Measurements from ENCODE around the gene PLEK. TPM values are rescaled to one million over a fixed set of nuclear protein-coding genes. Genes with fewer than 3 reads are reported as not detected.

PLEK gene
- total and polyA plus RNA-seq, 11 donors, result 1.3 to 90.0 (median 3.1) TPM

DNA sequence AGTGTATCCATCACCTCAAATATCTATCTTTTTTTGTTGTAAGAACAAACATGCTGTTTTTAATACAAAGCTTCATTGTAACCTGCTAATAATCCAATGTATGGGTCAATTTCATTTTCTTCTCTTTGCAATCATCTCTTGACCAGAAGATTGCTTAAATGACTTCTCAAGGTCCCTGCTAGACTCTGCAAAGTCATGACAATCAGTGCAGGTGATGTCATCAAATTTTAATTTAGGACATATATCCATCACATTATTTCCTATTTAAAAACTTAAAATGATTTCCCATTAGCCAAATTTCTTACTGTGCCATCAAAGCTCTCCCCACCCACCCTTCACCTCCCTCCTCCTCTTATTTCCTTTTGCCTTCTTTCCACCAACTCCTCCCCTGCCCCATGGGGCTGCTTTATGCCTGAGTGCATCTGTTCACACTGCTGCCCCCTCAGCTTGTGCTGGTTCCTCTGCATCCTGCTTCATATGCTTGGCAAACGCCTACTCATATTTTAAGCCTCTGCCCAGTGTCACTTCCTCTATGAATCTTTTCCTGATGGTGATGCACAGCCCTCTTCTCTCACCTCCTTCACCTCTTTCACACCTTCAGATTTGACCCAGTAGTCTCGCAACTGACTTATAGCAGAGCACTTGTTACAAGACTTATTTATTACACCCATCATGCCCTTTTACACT lies 20.3 kb downstream of the PLEK start:
- H3K27ac ChIP-seq, result peak overlapping the region in 1 of 12 donors; percentile 44
- peaks cover 0 to 80% (median 0%) of the 10 kb centered on the region in 9 donors for H3K36me3 ChIP-seq
- DNase-seq, result no peak
- H3K4me3 ChIP-seq, result no peak overlapping the region
- H3K27me3 ChIP-seq, result no peaks in the 10 kb centered on the region
- peaks cover 0 to 100% (median 6%) of the 10 kb centered on the region in 12 donors for H3K4me1 ChIP-seq
- TF ChIP-seq CTCF (IDR thresholded peaks at IDR 0.05) (no peak), POLR2A (IDR thresholded peaks at IDR 0.05) (no peak)
- ATAC-seq, result peak in 1 of 4 donors; percentile 39
- no peaks in the 10 kb centered on the region for H3K9me3 ChIP-seq
- WGBS, 4 donors, result 59 to 66% (median 62%) methylated on average over 2 of the region's 2 CpGs
- intact Hi-C loops (cut with DNase I), result no loop called here

GRCh38 chr2:68385907-68386287 lies 20.8 kb downstream of the PLEK start:
- peak overlapping the region in 1 of 12 donors; percentile 73 for H3K27ac ChIP-seq
- intact Hi-C loops (cut with DNase I), result no loop called here
- WGBS, 4 donors, result 86 to 99% (median 94%) methylated on average over 1 of the region's 1 CpG
- H3K36me3 ChIP-seq, result peaks cover 0 to 79% (median 0%) of the 10 kb centered on the region in 9 donors
- ATAC-seq (no peak), DNase-seq (no peak)
- H3K4me3 ChIP-seq, result no peak overlapping the region
- no peaks in the 10 kb centered on the region for H3K9me3 ChIP-seq
- TF ChIP-seq CTCF (IDR thresholded peaks at IDR 0.05), result no peak
- no peaks in the 10 kb centered on the region for H3K27me3 ChIP-seq
- peaks cover 0 to 100% (median 7%) of the 10 kb centered on the region in 12 donors for H3K4me1 ChIP-seq

DNA sequence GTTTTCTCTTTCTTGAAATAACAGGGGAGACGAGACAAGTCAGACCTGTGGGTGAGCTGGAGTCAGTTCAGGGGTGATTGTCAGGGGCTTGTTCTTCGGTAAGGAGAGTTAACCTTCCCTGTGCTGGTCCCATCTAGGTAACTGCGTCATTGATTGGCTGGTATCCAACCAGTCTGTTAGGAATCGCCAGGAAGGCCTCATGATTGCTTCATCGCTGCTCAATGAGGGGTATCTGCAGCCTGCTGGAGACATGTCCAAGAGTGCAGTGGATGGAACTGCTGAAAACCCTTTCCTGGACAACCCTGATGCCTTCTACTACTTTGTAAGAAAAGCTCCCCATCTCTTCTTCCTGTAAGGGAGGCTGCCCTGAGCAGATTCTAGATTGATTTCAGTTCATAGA lies 21.3 kb downstream of the PLEK start:
- Histone ChIP-seq H3K4me3 (no peak overlapping the region), H3K36me3 (peaks cover 0 to 78% (median 0%) of the 10 kb centered on the region in 9 donors), H3K9me3 (no peaks in the 10 kb centered on the region), H3K27me3 (no peaks in the 10 kb centered on the region), H3K27ac (peak overlapping the region in 1 of 12 donors; percentile 73), H3K4me1 (peaks cover 0 to 100% (median 9%) of the 10 kb centered on the region in 12 donors)
- DNase-seq (no peak), ATAC-seq (no peak)
- 73 to 93% (median 81%) methylated on average over 5 of the region's 5 CpGs for WGBS, 4 donors
- intact Hi-C loops (cut with DNase I), result no loop called here
- TF ChIP-seq CTCF (IDR thresholded peaks at IDR 0.05) (no peak), POLR2A (IDR thresholded peaks at IDR 0.05) (no peak)

DNA sequence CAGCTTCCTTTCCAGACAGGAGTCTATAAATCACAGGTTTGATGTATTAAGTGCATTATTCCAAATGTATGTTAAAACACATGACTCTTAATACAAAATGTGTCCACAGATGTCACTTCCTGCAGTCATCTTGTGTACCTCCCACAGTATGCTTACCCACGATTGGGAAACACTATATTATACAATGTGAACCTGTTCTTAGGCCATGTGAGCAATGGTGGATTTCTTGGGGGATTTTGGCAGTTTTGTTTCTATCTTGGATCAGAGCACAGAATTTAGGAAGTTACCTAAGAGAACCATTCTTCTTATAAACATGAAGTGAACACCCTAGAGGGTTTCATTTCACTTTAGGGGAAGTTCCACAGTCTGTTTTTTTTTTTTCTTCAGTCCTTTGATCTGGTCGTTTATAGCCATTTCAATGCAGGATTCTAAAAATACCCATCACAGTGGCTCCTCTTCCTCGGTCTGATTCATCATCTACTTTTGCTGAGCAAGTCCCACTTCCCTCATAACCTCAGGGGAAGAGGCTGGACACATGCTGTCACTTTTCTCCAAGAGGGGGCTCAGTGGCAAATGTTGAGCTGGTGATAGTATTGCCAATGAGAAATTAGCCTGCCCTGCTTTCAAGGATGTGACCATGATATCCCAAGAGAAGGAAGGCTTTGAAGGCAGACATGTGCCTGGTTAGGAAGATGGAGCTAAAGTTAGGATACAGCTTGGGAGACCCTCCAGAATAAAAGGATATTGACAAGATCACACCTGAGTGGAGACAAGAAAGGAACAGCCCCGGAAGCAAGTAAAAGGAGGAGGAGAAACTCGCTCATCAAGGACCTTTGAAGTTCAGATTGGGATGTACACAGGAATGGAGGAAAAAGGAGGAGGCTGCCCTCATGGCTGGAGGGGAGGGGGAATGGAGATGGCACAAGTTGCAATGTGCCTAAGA lies 22.6 kb downstream of the PLEK start:
- Histone ChIP-seq H3K27me3 (no peaks in the 10 kb centered on the region), H3K4me1 (peaks cover 0 to 97% (median 17%) of the 10 kb centered on the region in 12 donors), H3K4me3 (no peak overlapping the region), H3K9me3 (no peaks in the 10 kb centered on the region), H3K36me3 (peaks cover 0 to 77% (median 0%) of the 10 kb centered on the region in 9 donors), H3K27ac (peak overlapping the region in 1 of 12 donors; percentile 73)
- ATAC-seq (peak in 1 of 4 donors; percentile 29), DNase-seq (no peak)
- WGBS, 4 donors, result 53 to 65% (median 63%) methylated on average over 5 of the region's 5 CpGs
- intact Hi-C loops (cut with DNase I), result no loop called here
- TF ChIP-seq POLR2A (IDR thresholded peaks at IDR 0.05), result no peak
- TF ChIP-seq CTCF (IDR thresholded peaks at IDR 0.05), result no peak

All from heart left ventricle (tissue), 16 donors.